Eye (tissue), 1 donor: ENCODE data around the gene OTUD4.

ENCODE experiments used
- DNase-seq: peaks from one replicate; pipeline ENCODE4 v3.0.0-alpha.2; 2015

The OTUD4 gene

GRCh38 chr4:145125396-145125795, 55.0 kb downstream of the OTUD4 start:
- DNase-seq: no peak

GRCh38 chr4:145108128-145108527, 72.3 kb downstream of the OTUD4 start:
- no peak for DNase-seq

GRCh38 chr4:145107126-145107525, 73.3 kb downstream of the OTUD4 start:
- no peak for DNase-seq

GRCh38 chr4:145103496-145103895, 76.9 kb downstream of the OTUD4 start:
- no peak for DNase-seq

GRCh38 chr4:145102619-145103018, 77.8 kb downstream of the OTUD4 start:
- no peak for DNase-seq

GRCh38 chr4:145101091-145101490, 79.3 kb downstream of the OTUD4 start:
- DNase-seq: no peak

- DNase-seq: peak; percentile 7
Observed at GRCh38 chr4:145099653-145100052, 80.7 kb downstream of the OTUD4 start.

GRCh38 chr4:145098675-145099037, 81.7 kb downstream of the OTUD4 start:
- peak; percentile 80 for DNase-seq

- peak; percentile 100 for DNase-seq
Observed at GRCh38 chr4:145097821-145098674, 82.3 kb downstream of the OTUD4 start, which contains the start of the genes ABCE1 and ANAPC10. TSS of gene ABCE1 (plus strand) at chr4:145098311. CDS start at chr4:145104413, 6,102 bp downstream. TSS of gene ANAPC10 (minus strand) at chr4:145098196. CDS start at chr4:145096099, 2,097 bp downstream.

GRCh38 chr4:145097331-145097820, 83.0 kb downstream of the OTUD4 start:
- no peak for DNase-seq

- DNase-seq: no peak
Observed at GRCh38 chr4:145093638-145094037, 86.8 kb downstream of the OTUD4 start.

GRCh38 chr4:145090380-145090779, 90.0 kb downstream of the OTUD4 start:
- DNase-seq: no peak

- DNase-seq: no peak
Observed at GRCh38 chr4:145083891-145084605, 96.3 kb downstream of the OTUD4 start.
